Neuronal stem cell (in vitro differentiated cells): Measurements from ENCODE around the gene FOXO3.

Source experiments
- DNase-seq: peaks from one replicate; pipeline ENCODE4 v3.0.0-alpha.2; 2013; ENCODE audit warnings: low spot score
- H2AFZ ChIP-seq: one replicate; pipeline ENCODE4 v1.6.1; 2013; ENCODE audit warnings: mild to moderate bottlenecking, low read length, inconsistent platforms
- H2AK5ac ChIP-seq: 2 replicates; pipeline ENCODE4 v1.6.1; 2013; ENCODE audit warnings: low read depth, mild to moderate bottlenecking, inconsistent platforms, low read length, moderate library complexity, mixed read lengths
- H2BK120ac ChIP-seq: 2 replicates; pipeline ENCODE4 v1.6.1; 2013; ENCODE audit warnings: low read depth, mild to moderate bottlenecking, inconsistent platforms, low read length, moderate library complexity, mixed read lengths
- H2BK12ac ChIP-seq: one replicate; pipeline ENCODE4 v1.6.1; 2013; ENCODE audit warnings: low read length, inconsistent platforms
- H2BK15ac ChIP-seq: 2 replicates; pipeline ENCODE4 v1.6.1; 2013; ENCODE audit warnings: mild to moderate bottlenecking, low read length, inconsistent platforms, mixed read lengths
- H2BK5ac ChIP-seq: one replicate; pipeline ENCODE4 v1.6.1; 2013; ENCODE audit warnings: inconsistent platforms, mild to moderate bottlenecking, low read length, moderate library complexity
- H3K14ac ChIP-seq: one replicate; pipeline ENCODE4 v1.6.1; 2013; ENCODE audit warnings: low read length, inconsistent platforms
- H3K18ac ChIP-seq: 2 replicates; pipeline ENCODE4 v1.6.1; 2013; ENCODE audit warnings: low read length, inconsistent platforms
- H3K23ac ChIP-seq: 2 replicates; pipeline ENCODE4 v1.6.1; 2013; ENCODE audit warnings: low read depth, mild to moderate bottlenecking, mixed read lengths, low read length, inconsistent platforms; ENCODE audit not compliant: poor library complexity
- H3K27ac ChIP-seq: replicated peaks from 3 replicates; pipeline ENCODE4 v1.5.1; 2013; ENCODE audit warnings: low read length, inconsistent platforms
- H3K27me3 ChIP-seq, 3 experiments: 2 replicates each; pipeline ENCODE4 v1.6.1; 2013; ENCODE audit warnings: low read length in 3 of 3, mild to moderate bottlenecking in 2 of 3, inconsistent platforms in 1 of 3, low read depth in 1 of 3, mixed read lengths in 1 of 3, moderate library complexity in 1 of 3; ENCODE audit not compliant: control insufficient read depth in 3 of 3, insufficient read depth in 3 of 3
- H3K36me3 ChIP-seq, 2 donors: replicated peaks in 1 of 2; 2 replicates each; pipeline ENCODE4 v1.6.1; 2013; ENCODE audit warnings: low read length in 2 of 2; ENCODE audit not compliant: control insufficient read depth in 2 of 2, insufficient read depth in 2 of 2
- H3K4ac ChIP-seq: 2 replicates; pipeline ENCODE4 v1.6.1; 2013; ENCODE audit warnings: inconsistent platforms, mild to moderate bottlenecking, low read length, moderate library complexity
- H3K4me1 ChIP-seq, 2 donors: 1 replicate in 1 of 2; 2 replicates in 1 of 2; pipeline ENCODE4 v1.6.1; 2013; ENCODE audit warnings: low read length in 2 of 2, low read depth in 1 of 2; ENCODE audit not compliant: control insufficient read depth in 2 of 2, insufficient read depth in 1 of 2
- H3K4me2 ChIP-seq: one replicate; pipeline ENCODE4 v1.6.1; 2013; ENCODE audit warnings: mild to moderate bottlenecking, low read length, inconsistent platforms; ENCODE audit not compliant: insufficient read depth, poor library complexity, severe bottlenecking
- H3K4me3 ChIP-seq, 2 donors: 2 replicates each; pipeline ENCODE4 v1.5.1; 2013; ENCODE audit warnings: low read length in 2 of 2, mild to moderate bottlenecking in 2 of 2, inconsistent platforms in 1 of 2, moderate library complexity in 1 of 2
- H3K79me1 ChIP-seq: one replicate; pipeline ENCODE4 v1.6.1; 2013; ENCODE audit warnings: low read depth, mild to moderate bottlenecking, inconsistent platforms, low read length, moderate library complexity
- H3K9ac ChIP-seq: one replicate; pipeline ENCODE4 v1.6.1; 2013; ENCODE audit warnings: mild to moderate bottlenecking, low read depth, low read length, inconsistent platforms; ENCODE audit not compliant: poor library complexity
- H3K9me3 ChIP-seq, 2 donors: replicated peaks in 1 of 2; 2 replicates each; pipeline versions ENCODE3 to v1.6.1; 2013; ENCODE audit warnings: low read length in 2 of 2, mild to moderate bottlenecking in 2 of 2, inconsistent platforms in 1 of 2, low read depth in 1 of 2, mixed read lengths in 1 of 2, moderate library complexity in 1 of 2; ENCODE audit not compliant: control insufficient read depth in 2 of 2, insufficient read depth in 1 of 2
- H4K8ac ChIP-seq: one replicate; pipeline ENCODE4 v1.6.1; 2013; ENCODE audit warnings: low read depth, mild to moderate bottlenecking, inconsistent platforms, low read length, moderate library complexity
- H4K91ac ChIP-seq: one replicate; pipeline ENCODE4 v1.6.1; 2013; ENCODE audit warnings: low read length, low read depth, mild to moderate bottlenecking, inconsistent platforms; ENCODE audit not compliant: poor library complexity
- WGBS, 2 donors: extraction: QIAGEN DNeasy Blood & Tissue Kit; methylation state at CpG; one replicate each; pipeline ENCODE4 v1.1.7; 2013; ENCODE audit warnings: missing lambda C conversion rate in 2 of 2, mixed read lengths in 1 of 2; ENCODE audit not compliant: insufficient read length in 2 of 2, insufficient replicate concordance in 1 of 2; ENCODE audit errors: extremely low coverage in 2 of 2; 5-methylcytosine and 5-hydroxymethylcytosine counted together

The FOXO3 gene

GRCh38 chr6:108699290-108700041 lies 138.7 kb downstream of the FOXO3 start:
- H3K4me1 ChIP-seq, result peaks cover 0 to 4% of the 10 kb centered on the region in 2 donors
- H3K9ac ChIP-seq, result no peak overlapping the region
- H3K27ac ChIP-seq, result no peak overlapping the region
- peaks cover 6 to 17% of the 10 kb centered on the region in 2 donors for H3K9me3 ChIP-seq
- no peak overlapping the region for H2BK15ac ChIP-seq
- no peak overlapping the region for H4K8ac ChIP-seq
- no peak overlapping the region for H2BK12ac ChIP-seq
- H2BK5ac ChIP-seq, result no peak overlapping the region
- H3K14ac ChIP-seq, result peak overlapping the region; percentile 10
- no peaks in the 10 kb centered on the region for H3K27me3 ChIP-seq
- no peak overlapping the region for H2BK120ac ChIP-seq
- H3K4me3 ChIP-seq, result no peak overlapping the region
- peak overlapping the region; percentile 52 for H3K23ac ChIP-seq
- no peak overlapping the region for H4K91ac ChIP-seq
- H3K79me1 ChIP-seq, result no peaks in the 10 kb centered on the region
- H3K4ac ChIP-seq, result no peak overlapping the region
- no peaks in the 10 kb centered on the region for H3K36me3 ChIP-seq
- DNase-seq, result no peak
- H3K4me2 ChIP-seq, result no peak overlapping the region
- H3K18ac ChIP-seq, result peak overlapping the region; percentile 45
- no peak overlapping the region for H2AK5ac ChIP-seq
- no CpG with 5 or more reads among the region's 17 CpGs for WGBS, 2 donors
- no peak overlapping the region for H2AFZ ChIP-seq

- Histone ChIP-seq H3K4me3 (no peak overlapping the region), H2BK5ac (no peak overlapping the region), H3K4me1 (peaks cover 0 to 7% of the 10 kb centered on the region in 2 donors), H2BK12ac (no peak overlapping the region), H3K27me3 (no peaks in the 10 kb centered on the region), H4K91ac (no peak overlapping the region), H2AFZ (no peak overlapping the region), H3K36me3 (no peaks in the 10 kb centered on the region), H3K9me3 (peaks cover 6 to 17% of the 10 kb centered on the region in 2 donors), H3K79me1 (no peaks in the 10 kb centered on the region), H2BK15ac (no peak overlapping the region), H3K4me2 (no peak overlapping the region), H3K14ac (no peak overlapping the region), H3K27ac (no peak overlapping the region), H3K4ac (no peak overlapping the region), H4K8ac (no peak overlapping the region), H3K18ac (no peak overlapping the region), H3K9ac (no peak overlapping the region), H2BK120ac (no peak overlapping the region), H3K23ac (no peak overlapping the region), H2AK5ac (no peak overlapping the region)
- no peak for DNase-seq
- WGBS, 2 donors, result no CpG with 5 or more reads among the region's 1 CpG
Measured at GRCh38 chr6:108702106-108702851, 141.6 kb downstream of the FOXO3 start.

- Histone ChIP-seq H3K4ac (no peak overlapping the region), H2AK5ac (peak overlapping the region; percentile 47), H2AFZ (no peak overlapping the region), H3K4me2 (no peak overlapping the region), H2BK120ac (no peak overlapping the region), H3K4me1 (peaks cover 0 to 3% of the 10 kb centered on the region in 2 donors), H4K91ac (no peak overlapping the region), H3K9me3 (peaks cover 2 to 10% of the 10 kb centered on the region in 2 donors), H3K4me3 (no peak overlapping the region), H3K9ac (no peak overlapping the region), H2BK12ac (no peak overlapping the region), H4K8ac (no peak overlapping the region), H3K79me1 (no peaks in the 10 kb centered on the region), H3K27me3 (no peaks in the 10 kb centered on the region), H3K18ac (no peak overlapping the region), H2BK15ac (no peak overlapping the region), H3K23ac (no peak overlapping the region), H2BK5ac (no peak overlapping the region), H3K27ac (no peak overlapping the region), H3K36me3 (no peaks in the 10 kb centered on the region), H3K14ac (no peak overlapping the region)
- DNase-seq, result no peak
- WGBS, 2 donors, result no CpG with 5 or more reads among the region's 8 CpGs
Measured at GRCh38 chr6:108706649-108707048, 145.9 kb downstream of the FOXO3 start.

- H3K23ac ChIP-seq, result no peak overlapping the region
- no peak overlapping the region for H2BK12ac ChIP-seq
- H3K9me3 ChIP-seq, result peaks cover 0 to 3% of the 10 kb centered on the region in 2 donors
- no CpG with 5 or more reads among the region's 8 CpGs for WGBS, 2 donors
- H2BK120ac ChIP-seq, result no peak overlapping the region
- H2BK15ac ChIP-seq, result no peak overlapping the region
- H3K9ac ChIP-seq, result no peak overlapping the region
- DNase-seq, result no peak
- no peaks in the 10 kb centered on the region for H3K27me3 ChIP-seq
- H3K4ac ChIP-seq, result no peak overlapping the region
- H3K14ac ChIP-seq, result no peak overlapping the region
- H4K8ac ChIP-seq, result no peak overlapping the region
- H3K4me1 ChIP-seq, result peaks cover 0 to 3% of the 10 kb centered on the region in 2 donors
- no peak overlapping the region for H3K4me3 ChIP-seq
- H3K27ac ChIP-seq, result no peak overlapping the region
- no peak overlapping the region for H3K4me2 ChIP-seq
- no peak overlapping the region for H3K18ac ChIP-seq
- no peak overlapping the region for H2BK5ac ChIP-seq
- H3K79me1 ChIP-seq, result no peaks in the 10 kb centered on the region
- H3K36me3 ChIP-seq, result no peaks in the 10 kb centered on the region
- H4K91ac ChIP-seq, result no peak overlapping the region
- no peak overlapping the region for H2AFZ ChIP-seq
- H2AK5ac ChIP-seq, result no peak overlapping the region
Measured at GRCh38 chr6:108707328-108707976, 146.7 kb downstream of the FOXO3 start.
